Right lobe of liver (tissue), 4 donors: ENCODE measurements around the gene MYO10.

Experiments used
- CTCF ChIP-seq, 4 donors: fragments of 200-600 bp in 3 of 4; fragments of 450-650 bp in 1 of 4; IDR thresholded peaks; one replicate each; pipeline versions ENCODE4 v1.5.1 to v1.8.0; 2016 to 2022; ENCODE audit warnings: antibody characterized with exemption in 4 of 4, mild to moderate bottlenecking in 2 of 4
- POLR2A ChIP-seq: fragments of 450-650 bp; IDR thresholded peaks from one replicate; pipeline ENCODE4 v1.6.1; 2017; ENCODE audit warnings: antibody characterized with exemption, mild to moderate bottlenecking
- donor health status: DM: no; HTN: no; CAD: no.
- donor health status: DM: no; HTN: no; CAD: no.
- donor health status: DM: no; HTN: yes; CAD: no.

DNA sequence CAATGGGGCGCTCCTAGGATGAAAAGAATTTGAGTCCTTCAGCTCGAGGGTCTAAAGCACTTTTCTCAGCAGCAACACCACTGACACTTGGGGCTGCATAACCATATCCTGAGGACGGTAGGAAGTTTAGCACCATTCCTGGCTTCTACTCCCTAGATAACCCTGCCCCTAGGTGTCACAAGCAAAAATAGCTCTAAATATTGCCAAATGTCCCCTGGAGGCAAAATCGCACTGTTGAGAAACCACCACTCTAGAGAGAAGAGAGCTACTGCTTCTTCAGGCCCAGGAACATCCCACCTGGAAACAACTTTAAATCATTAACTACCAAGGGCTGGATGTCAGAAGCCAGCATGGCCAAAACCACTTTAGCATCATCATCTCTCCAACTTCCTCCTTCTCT lies 29.8 kb downstream of the MYO10 start:
- TF ChIP-seq CTCF (IDR thresholded peaks at IDR 0.05) (no peak), POLR2A (no peak)
